ENCODE data around the gene AS3MT. TPM values are rescaled to one million over a fixed set of nuclear protein-coding genes. Genes with fewer than 3 reads are reported as not detected.

The AS3MT gene
- total and polyA plus RNA-seq, 9 donors = 1.5 to 32.8 (median 5.3) TPM

DNA sequence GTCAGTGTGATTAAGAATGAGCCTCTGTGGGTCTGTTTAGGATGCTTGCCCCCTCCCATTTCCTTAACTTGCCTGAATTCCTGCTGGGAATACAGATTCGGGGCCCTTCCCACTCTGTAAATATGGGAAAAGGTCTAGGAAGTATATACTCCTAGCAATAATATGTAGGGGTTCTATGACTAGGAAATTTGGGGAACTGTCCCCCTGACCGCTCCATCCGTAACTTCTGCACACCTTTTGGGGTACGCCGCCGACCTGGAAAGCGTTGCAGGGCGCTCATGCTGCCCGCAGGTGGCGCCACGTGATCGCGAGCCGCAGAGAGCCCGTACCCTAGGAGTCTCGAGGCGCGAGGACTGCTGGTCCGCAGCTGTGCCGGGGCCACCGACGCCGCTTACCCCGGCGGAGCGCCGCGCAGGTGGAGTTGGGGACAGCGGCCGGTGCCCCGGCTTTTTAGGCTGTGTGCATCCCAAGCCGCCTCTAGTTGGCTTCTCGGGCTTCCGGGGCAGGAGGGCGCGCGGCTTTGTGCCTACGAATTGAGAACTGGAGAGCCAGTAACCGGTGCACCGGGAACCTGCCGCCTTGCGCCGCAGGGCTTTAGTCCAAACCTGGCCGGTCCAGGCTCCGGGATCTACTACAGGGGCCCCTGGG lies 48.2 kb downstream of the AS3MT start:
- Histone ChIP-seq H3K9me3 (no peaks in the 10 kb centered on the region), H3K36me3 (no peaks in the 10 kb centered on the region), H3K27me3 (no peaks in the 10 kb centered on the region), H3K4me3 (peak overlapping the region; percentile 44), H3K27ac (peak overlapping the region; percentile 58 to 80), H3K4me1 (ENCODE audit: insufficient read depth) (peaks cover 2% of the 10 kb centered on the region)
- DNase-seq = peak; percentile 77 to 90 (median 83)
- intact Hi-C loops (cut with DNase I) = loop anchor here (1.0 to 10.0 kb wide), 7 partner anchors 135 to 330 kb away; partner anchors contain the start of gene RPEL1 (in 4 of the 4)
- 0 to 1% (median 0%) methylated on average over 38 to 45 of the region's 45 CpGs for WGBS, 3 donors
- TF ChIP-seq POLR2A (IDR thresholded peaks at IDR 0.05) (peak; percentile 28), EP300 (IDR thresholded peaks at IDR 0.05) (no peak)
- TF ChIP-seq, protein P1, sequence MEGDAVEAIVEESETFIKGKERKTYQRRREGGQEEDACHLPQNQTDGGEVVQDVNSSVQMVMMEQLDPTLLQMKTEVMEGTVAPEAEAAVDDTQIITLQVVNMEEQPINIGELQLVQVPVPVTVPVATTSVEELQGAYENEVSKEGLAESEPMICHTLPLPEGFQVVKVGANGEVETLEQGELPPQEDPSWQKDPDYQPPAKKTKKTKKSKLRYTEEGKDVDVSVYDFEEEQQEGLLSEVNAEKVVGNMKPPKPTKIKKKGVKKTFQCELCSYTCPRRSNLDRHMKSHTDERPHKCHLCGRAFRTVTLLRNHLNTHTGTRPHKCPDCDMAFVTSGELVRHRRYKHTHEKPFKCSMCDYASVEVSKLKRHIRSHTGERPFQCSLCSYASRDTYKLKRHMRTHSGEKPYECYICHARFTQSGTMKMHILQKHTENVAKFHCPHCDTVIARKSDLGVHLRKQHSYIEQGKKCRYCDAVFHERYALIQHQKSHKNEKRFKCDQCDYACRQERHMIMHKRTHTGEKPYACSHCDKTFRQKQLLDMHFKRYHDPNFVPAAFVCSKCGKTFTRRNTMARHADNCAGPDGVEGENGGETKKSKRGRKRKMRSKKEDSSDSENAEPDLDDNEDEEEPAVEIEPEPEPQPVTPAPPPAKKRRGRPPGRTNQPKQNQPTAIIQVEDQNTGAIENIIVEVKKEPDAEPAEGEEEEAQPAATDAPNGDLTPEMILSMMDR (IDR thresholded peaks at IDR 0.05) = peak; percentile 91 to 99 (median 99)

- Histone ChIP-seq H3K4me1 (ENCODE audit: insufficient read depth) (peaks cover 4% of the 10 kb centered on the region), H3K27me3 (no peaks in the 10 kb centered on the region), H3K27ac (peak within 1 kb of the TSS; percentile 80 to 83), H3K36me3 (no peaks in the 10 kb centered on the region), H3K9me3 (no peaks in the 10 kb centered on the region), H3K4me3 (peak within 1 kb of the TSS; percentile 85)
- intact Hi-C loops (cut with DNase I) = loop anchor here (1.0 to 10.0 kb wide), 7 partner anchors 134 to 329 kb away; partner anchors contain the start of gene RPEL1 (in 4 of the 4)
- peak; percentile 99 to 100 (median 100) for DNase-seq
- WGBS, 3 donors = 0 to 1% (median 1%) methylated on average over 80 of the region's 80 CpGs
- TF ChIP-seq, protein P1 (IDR thresholded peaks at IDR 0.05) = no peak
- TF ChIP-seq POLR2A (IDR thresholded peaks at IDR 0.05) = peak; percentile 37
Observed at GRCh38 chr10:102917962-102918816, 48.9 kb downstream of the AS3MT start, which contains the start of gene CNNM2. CNNM2 (plus strand) TSS chr10:102918294; CDS start chr10:102918481, 187 bp downstream.

DNA sequence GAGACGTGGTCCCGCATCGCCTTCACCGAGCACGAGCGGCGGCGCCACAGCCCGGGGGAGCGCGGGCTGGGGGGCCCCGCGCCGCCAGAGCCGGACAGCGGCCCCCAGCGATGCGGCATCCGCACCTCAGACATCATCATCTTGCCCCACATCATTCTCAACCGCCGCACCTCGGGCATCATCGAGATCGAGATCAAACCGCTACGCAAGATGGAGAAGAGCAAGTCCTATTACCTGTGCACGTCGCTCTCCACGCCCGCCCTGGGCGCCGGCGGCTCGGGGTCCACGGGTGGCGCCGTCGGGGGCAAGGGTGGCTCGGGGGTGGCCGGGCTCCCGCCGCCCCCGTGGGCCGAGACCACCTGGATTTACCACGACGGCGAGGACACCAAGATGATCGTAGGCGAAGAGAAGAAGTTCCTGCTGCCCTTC lies 49.6 kb downstream of the AS3MT start:
- TF ChIP-seq, protein P1 (IDR thresholded peaks at IDR 0.05) = no peak
- no peak for TF ChIP-seq EP300 (IDR thresholded peaks at IDR 0.05)
- TF ChIP-seq POLR2A (IDR thresholded peaks at IDR 0.05) = no peak
- H3K4me1 ChIP-seq (ENCODE audit: insufficient read depth) = peaks cover 4% of the 10 kb centered on the region
- intact Hi-C loops (cut with DNase I) = loop anchor here in 3 of 4 donors (5.0 to 10.0 kb wide), 4 partner anchors 133 to 328 kb away; partner anchors contain the start of gene RPEL1 (in 3 of the 3)
- peak overlapping the region; percentile 85 for H3K4me3 ChIP-seq
- no peaks in the 10 kb centered on the region for H3K9me3 ChIP-seq
- 0 to 1% (median 1%) methylated on average over 38 to 49 of the region's 49 CpGs for WGBS, 3 donors
- H3K27ac ChIP-seq = peak overlapping the region; percentile 71 to 83
- H3K27me3 ChIP-seq = no peaks in the 10 kb centered on the region
- no peak for DNase-seq
- no peaks in the 10 kb centered on the region for H3K36me3 ChIP-seq

- no peak for TF ChIP-seq POLR2A (IDR thresholded peaks at IDR 0.05)
- TF ChIP-seq EP300 (IDR thresholded peaks at IDR 0.05) = no peak
- Histone ChIP-seq H3K27ac (peak overlapping the region in 1 of 2 donors; percentile 83), H3K4me3 (peak overlapping the region; percentile 85), H3K27me3 (no peaks in the 10 kb centered on the region), H3K9me3 (no peaks in the 10 kb centered on the region), H3K4me1 (ENCODE audit: insufficient read depth) (peaks cover 5% of the 10 kb centered on the region), H3K36me3 (no peaks in the 10 kb centered on the region)
- DNase-seq = peak; percentile 16 to 52 (median 40)
- WGBS, 3 donors = 2 to 6% (median 5%) methylated on average over 45 to 47 of the region's 47 CpGs
- intact Hi-C loops (cut with DNase I) = loop anchor here in 3 of 4 donors (5.0 to 10.0 kb wide), 4 partner anchors 133 to 328 kb away; partner anchors contain the start of gene RPEL1 (in 3 of the 3)
Observed at GRCh38 chr10:102919246-102919959, 50.1 kb downstream of the AS3MT start.

Measured in ovary (tissue), 9 donors.